ENCODE results near the gene SPRR3.
"Not testable (repeated sequence)": the region's sequence is repeated elsewhere in the genome, so short reads cannot be mapped to it uniquely, and the experiment has no call there.

The SPRR3 gene

DNA sequence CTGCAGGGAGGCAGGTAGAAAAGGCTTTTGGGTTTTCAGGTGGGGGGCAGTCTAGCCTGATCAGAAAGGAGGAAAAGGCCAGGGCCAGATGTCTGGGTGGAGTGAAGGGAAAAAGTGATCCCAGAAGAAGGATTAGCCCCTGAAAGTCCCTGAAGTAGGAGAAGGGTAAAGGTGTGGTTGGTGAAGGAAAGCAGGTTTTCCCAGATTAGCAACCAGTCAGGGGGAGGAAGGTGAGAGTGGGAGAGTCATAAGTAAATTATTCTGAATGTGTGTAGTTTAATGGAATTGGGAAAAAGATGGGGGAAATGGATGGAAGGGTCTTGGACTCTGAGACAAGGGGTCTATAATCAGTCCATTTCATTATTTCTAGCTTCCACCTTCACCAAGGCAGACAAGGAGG lies 18.3 kb upstream of the SPRR3 start:
- no peak for DNase-seq (ENCODE audit: low spot score)
- FAIRE-seq: no peak

DNA sequence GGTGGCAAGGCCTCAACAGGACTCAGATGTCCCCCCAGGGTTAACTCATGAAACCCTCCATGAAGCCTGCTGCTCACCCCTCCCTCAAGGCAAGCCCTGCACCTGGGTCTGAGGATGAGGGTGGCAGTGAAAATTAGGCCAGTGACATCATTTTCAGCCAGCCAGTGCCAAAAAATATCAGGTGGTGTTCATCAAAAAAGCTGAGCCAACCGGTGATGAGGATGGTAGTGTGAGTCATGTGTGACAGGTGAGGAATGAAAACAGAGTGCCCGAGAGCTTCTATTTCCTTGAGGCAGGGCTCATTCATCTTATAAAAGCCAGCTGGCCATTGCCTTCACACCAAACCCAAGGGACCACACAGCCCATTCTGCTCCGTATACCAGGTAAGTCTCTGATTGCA lies 17.8 kb upstream of the SPRR3 start, which contains the start of gene SPRR1A:
SPRR1A (plus strand) TSS at position 339 of the 400 bp plus-strand sequence. CDS start 1,150 bp downstream, outside the sequence.
- DNase-seq (ENCODE audit: low spot score) (no peak), FAIRE-seq (no peak)

- DNase-seq (ENCODE audit: low spot score): no peak
- FAIRE-seq: no peak
These were observed 15.0 kb upstream of the SPRR3 start for GRCh38 chr1:152986578-152986977.

- DNase-seq (ENCODE audit: low spot score) (no peak), FAIRE-seq (no peak)
These were observed 8.4 kb upstream of the SPRR3 start for GRCh38 chr1:152993186-152993585.

DNA sequence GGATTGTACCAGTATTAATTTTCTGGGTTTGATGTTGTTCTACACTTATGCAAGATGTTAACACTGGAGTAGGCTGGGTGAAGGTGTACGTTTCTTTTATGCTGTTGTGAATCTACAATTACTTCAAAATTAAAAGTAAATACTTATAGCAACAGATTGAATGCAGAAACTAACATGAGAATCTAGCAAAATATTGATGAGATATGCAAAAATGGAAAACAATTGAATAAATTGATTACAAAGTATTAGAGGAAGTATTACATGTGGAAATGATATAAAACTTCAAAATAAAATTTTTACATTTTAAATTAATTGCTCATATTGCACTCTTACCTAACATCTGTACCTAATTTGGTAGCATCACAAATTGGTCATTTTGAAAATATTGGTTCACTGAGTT lies 5.7 kb upstream of the SPRR3 start:
- no peak for FAIRE-seq

GRCh38 chr1:152996633-152997400 lies 4.7 kb upstream of the SPRR3 start:
- FAIRE-seq (no peak), DNase-seq (ENCODE audit: low spot score) (no peak)

More for the DNA sequence above, 5.7 kb upstream of the SPRR3 start:
- DNase-seq (ENCODE audit: low spot score): no peak

DNA sequence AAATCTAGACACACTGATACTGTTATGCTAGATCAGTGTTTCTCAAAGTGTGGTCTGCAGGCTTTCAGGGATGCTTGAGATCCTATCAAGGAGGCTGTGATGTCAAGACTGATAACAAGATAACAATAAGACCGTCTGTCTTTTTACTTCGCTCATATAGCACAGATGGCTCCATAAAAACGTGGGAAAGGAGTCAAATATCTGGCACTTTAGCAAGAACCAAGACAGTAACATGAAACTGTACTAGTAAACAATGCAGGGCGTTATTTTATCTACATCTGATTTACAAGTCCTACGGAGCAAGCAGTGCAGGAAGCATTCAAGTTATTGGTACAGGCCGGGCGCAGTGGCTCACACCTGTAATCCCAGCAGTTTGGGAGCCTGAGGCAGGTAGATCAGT lies 3.6 kb upstream of the SPRR3 start:
- DNase-seq (ENCODE audit: low spot score) (no peak), FAIRE-seq (no peak)

DNA sequence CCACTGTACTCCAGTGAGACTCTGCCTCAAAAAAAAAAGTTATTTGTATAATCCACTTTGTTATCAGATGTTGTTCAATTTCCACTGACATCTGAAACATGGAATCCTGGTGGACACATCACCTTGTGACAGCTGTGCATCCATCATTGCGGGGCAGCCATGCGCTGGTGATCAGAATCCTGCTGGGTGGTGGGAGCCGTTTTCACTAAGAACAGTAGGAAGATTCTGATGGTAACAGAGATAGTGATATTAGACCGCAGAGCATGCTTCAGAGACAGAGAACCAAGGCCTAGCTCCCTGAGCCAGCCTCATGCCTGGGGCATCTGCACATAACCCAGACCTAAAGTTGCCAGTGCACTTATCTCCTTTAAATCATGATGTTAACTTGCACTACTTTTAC lies 3.1 kb upstream of the SPRR3 start:
- DNase-seq (ENCODE audit: low spot score): no peak
- no peak for FAIRE-seq

DNA sequence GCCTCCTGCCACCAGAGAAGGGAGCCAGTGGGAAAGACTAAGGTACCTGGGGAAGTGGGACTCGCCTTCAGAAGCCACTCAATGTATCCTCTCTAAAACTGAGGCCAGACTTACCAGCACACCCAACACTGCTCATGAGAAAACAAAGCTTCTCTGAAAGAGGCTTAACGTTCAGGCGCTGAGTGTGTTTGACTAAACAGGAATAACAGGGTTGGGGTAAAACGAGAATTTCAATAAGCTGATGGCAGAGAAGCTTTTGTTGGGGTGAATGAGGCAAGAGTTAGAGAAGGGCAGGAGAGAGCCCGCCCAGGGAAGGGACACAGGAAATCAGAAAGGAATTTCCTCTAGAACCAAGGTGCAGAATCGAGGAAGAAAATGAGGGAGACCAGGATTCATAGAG lies 1.7 kb upstream of the SPRR3 start:
- DNase-seq (ENCODE audit: low spot score): no peak
- no peak for FAIRE-seq

DNA sequence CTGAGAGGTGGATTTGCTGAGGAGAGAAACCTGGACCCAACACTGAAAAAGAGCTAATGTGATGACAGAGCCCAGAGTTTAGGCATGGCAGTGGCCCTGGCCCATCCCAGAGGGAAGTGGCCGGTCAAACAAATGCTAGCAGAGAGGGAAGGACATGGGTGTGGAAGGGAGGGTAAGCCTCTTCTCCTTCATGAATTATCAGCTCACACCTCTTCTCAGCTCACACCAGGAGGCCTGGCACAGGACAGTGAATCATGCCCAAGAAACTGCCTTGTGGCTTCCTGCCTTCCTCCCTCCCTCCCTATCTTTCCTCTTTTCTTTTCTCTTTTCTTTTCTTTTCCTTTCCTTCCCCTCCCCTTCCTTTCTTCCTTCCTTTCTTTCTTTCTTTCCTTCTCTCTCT lies 1.3 kb upstream of the SPRR3 start:
- FAIRE-seq (no peak), DNase-seq (ENCODE audit: low spot score) (no peak)

DNA sequence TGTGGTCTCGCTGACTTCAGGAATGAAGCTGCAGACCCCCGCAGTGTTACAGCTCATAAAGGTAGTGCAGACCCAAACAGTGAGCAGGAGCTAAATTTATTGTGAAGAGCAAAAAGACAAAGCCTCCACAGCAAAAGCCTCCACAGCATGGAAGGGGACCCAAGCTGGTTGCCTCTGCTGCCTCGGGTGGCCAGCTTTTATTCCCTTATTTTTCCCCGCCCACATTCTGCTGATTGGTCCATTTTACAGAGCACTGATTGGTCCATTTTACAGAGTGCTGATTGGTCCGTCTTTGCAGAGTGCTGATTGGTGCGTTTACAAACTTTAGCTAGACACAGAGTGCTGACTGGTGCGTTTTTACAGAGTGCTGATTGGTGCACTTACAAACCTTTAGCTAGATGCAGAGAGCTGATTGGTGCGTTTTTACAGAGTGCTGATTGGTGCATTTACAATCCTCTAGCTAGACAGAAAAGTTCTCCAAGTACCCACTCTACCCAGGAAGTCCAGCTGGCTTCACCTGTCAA lies 9.7 kb downstream of the SPRR3 start:
- FAIRE-seq: not testable (repeated sequence)

GRCh38 chr1:153021829-153022228 lies 20.3 kb downstream of the SPRR3 start:
- DNase-seq (ENCODE audit: low spot score); FAIRE-seq: not testable (repeated sequence)

More for the DNA sequence above, 9.7 kb downstream of the SPRR3 start:
- not testable (repeated sequence) for DNase-seq (ENCODE audit: low spot score)

- FAIRE-seq; DNase-seq (ENCODE audit: low spot score): not testable (repeated sequence)
These were observed 20.8 kb downstream of the SPRR3 start for GRCh38 chr1:153022340-153022739.

DNA sequence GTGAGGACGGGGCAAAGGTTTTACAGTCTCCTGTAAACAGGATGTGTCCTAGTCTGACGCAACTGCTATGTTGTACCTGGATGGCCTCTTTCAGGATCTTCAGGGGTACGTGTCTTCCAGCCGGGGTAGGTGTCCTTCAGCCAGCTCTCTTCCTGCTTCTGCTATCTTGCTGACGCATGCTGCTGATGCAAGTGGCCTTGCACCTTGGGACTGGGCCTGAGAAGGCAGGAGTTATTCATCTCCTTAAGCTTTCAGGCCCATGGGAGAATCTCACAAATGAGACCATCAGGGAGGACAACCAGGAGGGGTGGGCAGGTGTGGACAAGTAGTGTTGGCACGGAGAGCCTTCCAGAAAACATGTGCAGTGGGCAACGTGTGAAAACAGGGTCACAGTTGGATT lies 21.6 kb downstream of the SPRR3 start:
- FAIRE-seq: no peak
- DNase-seq (ENCODE audit: low spot score): no peak

GRCh38 chr1:153024413-153024812 lies 22.9 kb downstream of the SPRR3 start:
- no peak for FAIRE-seq

GRCh38 chr1:153025797-153026196 lies 24.2 kb downstream of the SPRR3 start:
- FAIRE-seq (no peak), DNase-seq (ENCODE audit: low spot score) (no peak)

More at GRCh38 chr1:153024413-153024812, 22.9 kb downstream of the SPRR3 start:
- DNase-seq (ENCODE audit: low spot score): no peak

DNA sequence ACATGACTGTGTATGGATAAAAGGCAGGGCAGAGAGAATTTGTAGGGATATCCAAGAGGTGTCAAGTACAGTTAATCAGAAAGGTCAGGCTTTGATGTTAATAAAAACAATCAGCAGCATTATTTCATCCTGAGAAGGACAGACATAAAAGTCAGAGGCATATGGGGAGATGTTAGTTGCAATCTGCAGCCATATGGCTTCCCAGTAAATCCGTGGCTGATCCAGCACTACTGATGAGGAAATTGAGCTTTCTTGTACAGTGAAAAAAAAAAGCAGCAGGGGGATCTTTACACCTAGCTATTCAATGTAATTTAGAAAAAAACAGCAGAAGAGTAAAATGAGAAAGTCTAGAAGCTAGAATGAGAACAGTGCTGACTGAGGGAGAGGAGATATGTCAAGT lies 27.2 kb downstream of the SPRR3 start:
- FAIRE-seq: no peak
- no peak for DNase-seq (ENCODE audit: low spot score)

DNA sequence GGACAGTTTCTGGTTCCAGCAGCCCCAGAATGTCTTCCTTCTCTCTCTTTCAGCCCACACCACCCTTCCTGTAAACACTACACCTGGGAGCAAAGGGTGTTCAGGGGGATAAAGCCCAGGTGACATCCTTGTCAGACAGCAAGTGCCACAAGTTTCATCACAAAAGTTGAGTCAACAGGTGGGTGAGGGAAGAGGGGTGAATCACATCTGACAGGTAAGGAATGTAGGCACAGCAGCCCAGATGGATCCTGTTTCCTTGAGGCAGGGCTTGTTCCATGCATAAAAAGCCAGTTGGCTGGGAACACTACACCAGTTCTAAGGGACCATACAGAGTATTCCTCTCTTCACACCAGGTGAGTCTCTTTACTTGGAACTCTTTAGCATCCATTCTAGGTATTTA lies 29.3 kb downstream of the SPRR3 start, which contains the start of gene SPRR1B:
SPRR1B (plus strand) TSS at position 309 of the 400 bp plus-strand sequence. CDS start 1,143 bp downstream, outside the sequence.
- FAIRE-seq: no peak
- DNase-seq (ENCODE audit: low spot score): no peak

- DNase-seq (ENCODE audit: low spot score): no peak
- FAIRE-seq: no peak
These were observed 30.5 kb downstream of the SPRR3 start for GRCh38 chr1:153032073-153032472.

GRCh38 chr1:153032677-153033308 lies 31.2 kb downstream of the SPRR3 start:
- FAIRE-seq: peak; percentile 20
- peak; percentile 35 for DNase-seq (ENCODE audit: low spot score)

DNA sequence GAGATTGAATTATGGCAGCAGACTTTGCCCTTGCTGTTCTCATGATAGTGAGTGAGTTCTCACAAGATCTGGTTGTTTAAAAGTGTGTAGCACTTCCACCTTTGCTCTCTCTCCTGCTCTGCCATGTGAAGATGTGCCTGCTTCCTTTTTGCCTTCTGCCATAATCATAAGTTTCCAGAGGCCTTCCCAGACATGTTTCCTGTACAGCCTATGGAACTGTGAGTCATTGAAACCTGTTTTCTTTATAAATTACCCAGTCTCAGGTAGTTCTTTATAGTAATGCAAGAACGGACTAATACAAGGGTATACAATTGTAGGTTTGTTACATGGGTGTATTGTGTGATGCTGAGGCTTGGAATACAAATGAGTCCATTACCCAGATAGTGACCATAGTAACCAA lies 33.7 kb downstream of the SPRR3 start:
- DNase-seq (ENCODE audit: low spot score) (no peak), FAIRE-seq (no peak)

DNA sequence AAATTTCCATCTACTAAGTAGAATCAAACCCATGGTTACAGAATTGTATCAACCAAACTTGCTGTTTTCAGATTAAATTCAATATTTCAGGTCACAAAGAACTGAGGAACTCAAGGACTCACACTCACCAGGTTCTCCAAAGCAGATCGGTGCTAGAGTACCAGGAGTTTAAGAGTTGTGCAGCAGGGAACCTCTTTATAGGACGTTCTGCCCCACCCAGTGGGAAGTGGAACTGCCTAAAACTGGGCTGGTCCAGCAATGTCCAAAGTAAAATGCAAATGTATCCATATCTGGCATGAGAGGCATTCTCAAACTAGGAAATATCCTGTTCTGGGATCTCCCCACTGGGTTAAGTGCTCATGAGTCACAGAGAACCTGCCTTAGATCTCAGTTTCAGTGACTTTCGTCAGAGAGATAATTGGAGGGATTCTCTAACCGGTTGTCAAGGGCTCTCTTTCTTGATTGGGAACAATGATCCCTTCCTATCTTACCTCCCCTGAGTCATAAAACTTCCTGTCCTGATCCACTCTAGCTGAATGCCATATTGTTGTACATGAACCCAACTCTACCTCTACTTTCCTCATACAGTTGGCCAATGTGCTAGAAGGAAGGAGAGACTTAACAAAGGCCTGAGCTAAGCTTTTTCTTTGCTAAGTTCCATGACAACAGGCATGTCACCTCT lies 39.5 kb downstream of the SPRR3 start, which contains the start of gene SPRR2D:
SPRR2D (minus strand) TSS at position 171 of the 682 bp plus-strand sequence. CDS start 774 bp downstream, outside the sequence.
- no peak for DNase-seq (ENCODE audit: low spot score)
- FAIRE-seq: no peak

Measured in RCC 7860 (cell line).